Osteoblast (primary cell): Measurements from ENCODE around the gene POLQ. TPM values are rescaled to one million over a fixed set of nuclear protein-coding genes. Genes with fewer than 3 reads are reported as not detected.

ENCODE experiments used
- DNase-seq: peaks from one replicate; pipeline ENCODE4 v3.0.0; 2011; ENCODE audit warnings: low spot score, mixed read lengths; ENCODE audit not compliant: insufficient read length; ENCODE audit errors: missing footprints
- H2AFZ ChIP-seq: 2 replicates; pipeline ENCODE4 v1.6.0; 2011; ENCODE audit warnings: mild to moderate bottlenecking, low read length
- H3K27ac ChIP-seq: 2 replicates; pipeline ENCODE4 v1.5.1; 2011; ENCODE audit warnings: mild to moderate bottlenecking, low read depth, low read length, moderate library complexity
- H3K27me3 ChIP-seq: 2 replicates; pipeline ENCODE4 v1.6.0; 2012; ENCODE audit warnings: mild to moderate bottlenecking, control low read depth, inconsistent platforms, low read length, moderate library complexity; ENCODE audit not compliant: insufficient read depth
- H3K36me3 ChIP-seq: 2 replicates; pipeline ENCODE4 v1.5.1; 2011; ENCODE audit warnings: mild to moderate bottlenecking, low read length, control low read depth, moderate library complexity; ENCODE audit not compliant: insufficient read depth
- H3K4me1 ChIP-seq: 2 replicates; pipeline ENCODE4 v1.5.1; 2011; ENCODE audit warnings: mild to moderate bottlenecking, low read length, control low read depth, moderate library complexity; ENCODE audit not compliant: insufficient read depth
- H3K4me2 ChIP-seq: 2 replicates; pipeline ENCODE4 v1.6.0; 2011; ENCODE audit warnings: mild to moderate bottlenecking, low read length; ENCODE audit not compliant: insufficient read depth
- H3K4me3 ChIP-seq: fragments of 200-600 bp; sonication (generic); 3 replicates; pipeline ENCODE4 v1.5.1; 2012; ENCODE audit warnings: mild to moderate bottlenecking, low read length, inconsistent platforms; ENCODE audit not compliant: insufficient read depth
- H3K79me2 ChIP-seq: 2 replicates; pipeline ENCODE4 v1.6.0; 2012; ENCODE audit warnings: mild to moderate bottlenecking, low read length, control low read depth, inconsistent platforms; ENCODE audit not compliant: insufficient read depth
- H3K9me3 ChIP-seq: 2 replicates; pipeline ENCODE4 v1.5.1; 2011; ENCODE audit warnings: low read depth, low read length, control low read depth
- H4K20me1 ChIP-seq: 2 replicates; pipeline ENCODE4 v1.6.0; 2012; ENCODE audit warnings: mild to moderate bottlenecking, low read length, control low read depth; ENCODE audit not compliant: insufficient read depth
- CTCF ChIP-seq: IDR thresholded peaks from 2 replicates; pipeline ENCODE4 v1.5.1; 2011; ENCODE audit warnings: mild to moderate bottlenecking, low read depth, low read length, moderate library complexity; ENCODE audit errors: extremely low read depth
- total RNA-seq: library from RNA; depleted of rRNA; stranded (reverse); fragments of >200 nt; gene quantifications from 2 replicates; pipeline ENCODE4 v1.2.3, GENCODE V29; 2012

Gene POLQ
- total RNA-seq, 1 donor, result 1.4 TPM

- no peaks in the 10 kb centered on the region for H3K4me1 ChIP-seq
- no peak for DNase-seq
- H3K79me2 ChIP-seq, result no peaks in the 10 kb centered on the region
- no peak overlapping the region for H2AFZ ChIP-seq
- H4K20me1 ChIP-seq, result no peaks in the 10 kb centered on the region
- TF ChIP-seq CTCF, result no peak
- no peak overlapping the region for H3K4me3 ChIP-seq
- no peaks in the 10 kb centered on the region for H3K9me3 ChIP-seq
- H3K27me3 ChIP-seq, result no peaks in the 10 kb centered on the region
- no peak overlapping the region for H3K27ac ChIP-seq
- H3K4me2 ChIP-seq, result no peak overlapping the region
- H3K36me3 ChIP-seq, result no peaks in the 10 kb centered on the region
Observed at GRCh38 chr3:121584418-121584817, 38.6 kb upstream of the POLQ start.

GRCh38 chr3:121581691-121582090 lies 35.9 kb upstream of the POLQ start:
- no peaks in the 10 kb centered on the region for H3K36me3 ChIP-seq
- H3K27ac ChIP-seq, result no peak overlapping the region
- no peak overlapping the region for H3K4me2 ChIP-seq
- no peaks in the 10 kb centered on the region for H4K20me1 ChIP-seq
- no peak overlapping the region for H2AFZ ChIP-seq
- DNase-seq, result no peak
- no peaks in the 10 kb centered on the region for H3K9me3 ChIP-seq
- no peaks in the 10 kb centered on the region for H3K4me1 ChIP-seq
- no peaks in the 10 kb centered on the region for H3K79me2 ChIP-seq
- no peaks in the 10 kb centered on the region for H3K27me3 ChIP-seq
- no peak for TF ChIP-seq CTCF
- no peak overlapping the region for H3K4me3 ChIP-seq

GRCh38 chr3:121574449-121574848 lies 28.7 kb upstream of the POLQ start:
- Histone ChIP-seq H3K27ac (no peak overlapping the region), H3K4me2 (no peak overlapping the region), H3K79me2 (no peaks in the 10 kb centered on the region), H2AFZ (no peak overlapping the region), H3K36me3 (no peaks in the 10 kb centered on the region), H4K20me1 (no peaks in the 10 kb centered on the region), H3K27me3 (no peaks in the 10 kb centered on the region), H3K4me3 (no peak overlapping the region), H3K4me1 (no peaks in the 10 kb centered on the region), H3K9me3 (no peaks in the 10 kb centered on the region)
- no peak for DNase-seq
- no peak for TF ChIP-seq CTCF

GRCh38 chr3:121567649-121568048 lies 21.9 kb upstream of the POLQ start, which contains the start of gene ARGFX:
TSS of gene ARGFX (plus strand) at chr3:121567949. CDS start at chr3:121570714, 2,765 bp downstream.
- Histone ChIP-seq H3K36me3 (no peaks in the 10 kb centered on the region), H3K4me1 (no peaks in the 10 kb centered on the region), H3K4me3 (no peak within 1 kb of the TSS), H3K4me2 (no peak within 1 kb of the TSS), H3K79me2 (no peaks in the 10 kb centered on the region), H4K20me1 (no peaks in the 10 kb centered on the region), H3K9me3 (no peaks in the 10 kb centered on the region), H2AFZ (no peak within 1 kb of the TSS), H3K27me3 (no peaks in the 10 kb centered on the region), H3K27ac (no peak within 1 kb of the TSS)
- TF ChIP-seq CTCF, result no peak
- DNase-seq, result no peak
